ENCODE data around the gene MXRA7. TPM values are rescaled to one million over a fixed set of nuclear protein-coding genes. Genes with fewer than 3 reads are reported as not detected.
A peak's percentile ranks its signal among the peaks of the same experiment; 100 is the strongest.

The MXRA7 gene
- total and polyA plus RNA-seq, 8 donors, result 41.4 to 209 (median 71.6) TPM

- Histone ChIP-seq H3K4me3 (no peak overlapping the region), H3K27me3 (no peaks in the 10 kb centered on the region), H3K4me1 (peaks cover 10 to 36% (median 21%) of the 10 kb centered on the region in 4 donors), H3K9me3 (no peaks in the 10 kb centered on the region), H3K36me3 (no peaks in the 10 kb centered on the region), H3K27ac (no peak overlapping the region)
- no peak for DNase-seq
- 70 to 78% (median 72%) methylated on average over 2 of the region's 2 CpGs for WGBS, 5 donors
- TF ChIP-seq POLR2AphosphoS5 (IDR thresholded peaks at IDR 0.05) (no peak), POLR2A (IDR thresholded peaks at IDR 0.05) (no peak), CTCF (IDR thresholded peaks at IDR 0.05) (no peak), EP300 (IDR thresholded peaks at IDR 0.05) (no peak)
- intact Hi-C loops (cut with DNase I; ENCODE audit: low total_unique reads), result no loop called here
These were observed 43.3 kb downstream of the MXRA7 start for GRCh38 chr17:76667491-76667755.

- no peak overlapping the region for H3K4me3 ChIP-seq
- intact Hi-C loops (cut with DNase I; ENCODE audit: low total_unique reads), result no loop called here
- DNase-seq, result no peak
- WGBS, 5 donors, result 26 to 47% (median 44%) methylated on average over 3 of the region's 3 CpGs
- H3K4me1 ChIP-seq, result peaks cover 11 to 25% (median 19%) of the 10 kb centered on the region in 4 donors
- no peaks in the 10 kb centered on the region for H3K9me3 ChIP-seq
- no peaks in the 10 kb centered on the region for H3K36me3 ChIP-seq
- no peak for TF ChIP-seq POLR2AphosphoS5 (IDR thresholded peaks at IDR 0.05)
- peak overlapping the region in 2 of 5 donors; percentile 22 to 62 for H3K27ac ChIP-seq
- H3K27me3 ChIP-seq, result no peaks in the 10 kb centered on the region
These were observed 50.1 kb downstream of the MXRA7 start for GRCh38 chr17:76660656-76661042.

- Histone ChIP-seq H3K36me3 (no peaks in the 10 kb centered on the region), H3K9me3 (no peaks in the 10 kb centered on the region), H3K4me1 (peaks cover 11 to 25% (median 19%) of the 10 kb centered on the region in 4 donors), H3K27me3 (no peaks in the 10 kb centered on the region), H3K4me3 (no peak overlapping the region), H3K27ac (peak overlapping the region in 2 of 5 donors; percentile 22 to 62)
- 23 to 34% (median 31%) methylated on average over 13 of the region's 13 CpGs for WGBS, 5 donors
- peak in 1 of 2 donors; percentile 57 for DNase-seq
- intact Hi-C loops (cut with DNase I; ENCODE audit: low total_unique reads), result no loop called here
- no peak for TF ChIP-seq POLR2A (IDR thresholded peaks at IDR 0.05)
- no peak for TF ChIP-seq CTCF (IDR thresholded peaks at IDR 0.05)
- no peak for TF ChIP-seq EP300 (IDR thresholded peaks at IDR 0.05)
- no peak for TF ChIP-seq POLR2AphosphoS5 (IDR thresholded peaks at IDR 0.05)
These were observed 50.7 kb downstream of the MXRA7 start for GRCh38 chr17:76659928-76660655.

- Histone ChIP-seq H3K27me3 (no peaks in the 10 kb centered on the region), H3K36me3 (no peaks in the 10 kb centered on the region), H3K27ac (no peak overlapping the region), H3K9me3 (no peaks in the 10 kb centered on the region), H3K4me3 (no peak overlapping the region), H3K4me1 (peaks cover 11 to 25% (median 19%) of the 10 kb centered on the region in 4 donors)
- no peak for TF ChIP-seq POLR2A (IDR thresholded peaks at IDR 0.05)
- TF ChIP-seq CTCF (IDR thresholded peaks at IDR 0.05), result no peak
- 59 to 78% (median 72%) methylated on average over 5 of the region's 5 CpGs for whole genome bisulfite sequencing, 5 donors
- intact Hi-C loops (cut with DNase I; ENCODE audit: low total_unique reads), result no loop called here
- no peak for DNase-seq
These were observed 52.5 kb downstream of the MXRA7 start for GRCh38 chr17:76658242-76658662.

- Histone ChIP-seq H3K4me1 (peaks cover 11 to 25% (median 19%) of the 10 kb centered on the region in 4 donors), H3K36me3 (no peaks in the 10 kb centered on the region), H3K27me3 (no peaks in the 10 kb centered on the region), H3K4me3 (no peak overlapping the region), H3K9me3 (peaks cover 0 to under 1% (median 0%) of the 10 kb centered on the region in 4 donors), H3K27ac (no peak overlapping the region)
- TF ChIP-seq EP300 (IDR thresholded peaks at IDR 0.05) (no peak), POLR2AphosphoS5 (IDR thresholded peaks at IDR 0.05) (no peak), POLR2A (IDR thresholded peaks at IDR 0.05) (no peak)
- 79 to 83% (median 81%) methylated on average over 8 of the region's 8 CpGs for WGBS, 5 donors
- no peak for DNase-seq
- intact Hi-C loops (cut with DNase I; ENCODE audit: low total_unique reads), result no loop called here
These were observed 53.1 kb downstream of the MXRA7 start for GRCh38 chr17:76657505-76658241.

All from stomach (tissue), 9 donors.